ENCODE results near the gene SPATA2L. TPM values are rescaled to one million over a fixed set of nuclear protein-coding genes. Genes with fewer than 3 reads are reported as not detected.

SPATA2L gene
- total and polyA plus RNA-seq, 2 of the 8 experiments (the other 6 are each of a cell fraction or from before 2014, with no cell fraction given), result 9.3 to 12.5 TPM

DNA sequence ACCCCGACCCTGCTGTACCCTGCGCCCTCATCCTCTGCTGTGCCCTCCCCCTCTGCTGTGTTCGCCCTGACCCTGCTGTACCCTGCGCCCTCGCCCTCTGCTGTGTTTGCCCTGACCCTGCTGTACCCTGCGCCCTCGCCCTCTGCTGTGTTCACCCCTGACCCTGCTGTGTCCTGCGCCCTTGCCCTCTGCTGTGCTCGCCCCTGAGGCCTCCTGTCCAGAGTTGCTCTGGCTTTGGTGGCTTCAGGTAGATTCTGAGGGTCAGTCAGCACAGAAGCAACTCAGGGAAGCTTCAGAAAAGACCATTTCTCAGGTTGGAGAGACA, 31.4 kb upstream of the SPATA2L start (continued):
- TF ChIP-seq HDAC2 (IDR thresholded peaks at IDR 0.05; ENCODE audit: borderline replicate concordance in 1 of 2, low read depth in 2 of 2, low read length in 2 of 2), result no peak
- no peak for TF ChIP-seq TAF1 (IDR thresholded peaks at IDR 0.05; ENCODE audit: low read depth, low read length)
- TF ChIP-seq, protein P1, sequence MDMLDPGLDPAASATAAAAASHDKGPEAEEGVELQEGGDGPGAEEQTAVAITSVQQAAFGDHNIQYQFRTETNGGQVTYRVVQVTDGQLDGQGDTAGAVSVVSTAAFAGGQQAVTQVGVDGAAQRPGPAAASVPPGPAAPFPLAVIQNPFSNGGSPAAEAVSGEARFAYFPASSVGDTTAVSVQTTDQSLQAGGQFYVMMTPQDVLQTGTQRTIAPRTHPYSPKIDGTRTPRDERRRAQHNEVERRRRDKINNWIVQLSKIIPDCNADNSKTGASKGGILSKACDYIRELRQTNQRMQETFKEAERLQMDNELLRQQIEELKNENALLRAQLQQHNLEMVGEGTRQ (IDR thresholded peaks at IDR 0.05; ENCODE audit: low read length), result no peak
- no peak for TF ChIP-seq NANOG (IDR thresholded peaks at IDR 0.05; ENCODE audit: insufficient read depth, low read depth, low read length, poor library complexity, severe bottlenecking)

Measured in H1 (cell line).